Osteoblast (primary cell): ENCODE data around the gene EXOC2. TPM values are rescaled to one million over a fixed set of nuclear protein-coding genes. Genes with fewer than 3 reads are reported as not detected.

Source experiments
- DNase-seq: peaks from one replicate; pipeline ENCODE4 v3.0.0; 2011; ENCODE audit warnings: low spot score, mixed read lengths; ENCODE audit not compliant: insufficient read length; ENCODE audit errors: missing footprints
- H2AFZ ChIP-seq: 2 replicates; pipeline ENCODE4 v1.6.0; 2011; ENCODE audit warnings: mild to moderate bottlenecking, low read length
- H3K27ac ChIP-seq: 2 replicates; pipeline ENCODE4 v1.5.1; 2011; ENCODE audit warnings: mild to moderate bottlenecking, low read depth, low read length, moderate library complexity
- H3K27me3 ChIP-seq: 2 replicates; pipeline ENCODE4 v1.6.0; 2012; ENCODE audit warnings: mild to moderate bottlenecking, control low read depth, inconsistent platforms, low read length, moderate library complexity; ENCODE audit not compliant: insufficient read depth
- H3K36me3 ChIP-seq: 2 replicates; pipeline ENCODE4 v1.5.1; 2011; ENCODE audit warnings: mild to moderate bottlenecking, low read length, control low read depth, moderate library complexity; ENCODE audit not compliant: insufficient read depth
- H3K4me1 ChIP-seq: 2 replicates; pipeline ENCODE4 v1.5.1; 2011; ENCODE audit warnings: mild to moderate bottlenecking, low read length, control low read depth, moderate library complexity; ENCODE audit not compliant: insufficient read depth
- H3K4me2 ChIP-seq: 2 replicates; pipeline ENCODE4 v1.6.0; 2011; ENCODE audit warnings: mild to moderate bottlenecking, low read length; ENCODE audit not compliant: insufficient read depth
- H3K4me3 ChIP-seq: fragments of 200-600 bp; sonication (generic); 3 replicates; pipeline ENCODE4 v1.5.1; 2012; ENCODE audit warnings: mild to moderate bottlenecking, low read length, inconsistent platforms; ENCODE audit not compliant: insufficient read depth
- H3K79me2 ChIP-seq: 2 replicates; pipeline ENCODE4 v1.6.0; 2012; ENCODE audit warnings: mild to moderate bottlenecking, low read length, control low read depth, inconsistent platforms; ENCODE audit not compliant: insufficient read depth
- H3K9me3 ChIP-seq: 2 replicates; pipeline ENCODE4 v1.5.1; 2011; ENCODE audit warnings: low read depth, low read length, control low read depth
- H4K20me1 ChIP-seq: 2 replicates; pipeline ENCODE4 v1.6.0; 2012; ENCODE audit warnings: mild to moderate bottlenecking, low read length, control low read depth; ENCODE audit not compliant: insufficient read depth
- total RNA-seq: library from RNA; depleted of rRNA; stranded (reverse); fragments of >200 nt; gene quantifications from 2 replicates; pipeline ENCODE4 v1.2.3, GENCODE V29; 2012
- TF ChIP-seq, protein P1 (sequence below): IDR thresholded peaks from 2 replicates; pipeline ENCODE4 v1.5.1; 2011; ENCODE audit warnings: mild to moderate bottlenecking, low read depth, low read length, moderate library complexity; ENCODE audit errors: extremely low read depth

Gene EXOC2
- 19.5 and 22.4 TPM in 2 replicates for total RNA-seq

DNA sequence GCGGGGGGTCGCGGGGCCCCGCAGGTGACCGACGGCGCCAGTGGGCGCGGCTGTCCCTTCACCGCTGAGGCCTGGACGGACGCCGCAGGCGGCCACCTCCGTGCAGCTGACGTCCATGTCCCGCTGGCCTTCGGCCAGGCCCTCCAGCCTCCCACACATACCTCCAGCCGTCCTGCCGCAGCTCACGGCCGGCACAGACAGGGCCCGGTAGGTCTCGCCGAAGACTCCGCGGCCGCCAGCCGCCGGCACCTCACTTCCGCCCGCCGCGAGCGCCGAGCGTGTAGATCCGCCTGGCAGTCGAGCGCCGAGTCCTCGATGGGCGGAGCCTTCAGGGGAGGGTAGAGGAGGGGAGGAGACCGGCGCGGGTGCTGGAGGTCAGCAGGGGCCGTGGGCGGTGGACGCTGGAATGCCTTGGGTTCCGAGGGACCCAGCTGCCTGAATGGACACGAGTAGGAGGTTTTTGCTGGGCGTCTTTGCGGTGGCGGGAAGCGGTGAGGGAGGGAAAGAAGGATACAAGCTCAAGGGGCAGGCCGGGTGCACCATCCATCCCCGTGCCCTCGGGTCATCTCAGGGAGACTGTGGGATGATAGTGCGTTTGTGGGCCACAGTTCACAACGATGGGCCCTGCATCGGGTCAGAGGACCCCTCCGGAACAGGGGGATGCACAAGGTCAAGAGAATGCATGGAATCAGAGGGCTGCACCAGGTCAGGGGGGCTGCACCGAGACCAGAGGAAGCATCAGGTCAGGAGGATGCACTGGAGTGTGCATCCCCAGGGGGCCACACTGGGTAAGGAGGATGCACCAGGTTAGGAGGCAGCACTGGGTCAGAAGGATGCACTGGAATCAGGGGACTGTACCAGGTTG, at the start of gene EXOC2:
EXOC2 (minus strand) TSS at position 282 of the 865 bp plus-strand sequence. CDS start 55,321 bp downstream, outside the sequence.
- H3K4me1 ChIP-seq, result peaks cover 5% of the 10 kb centered on the region
- no peaks in the 10 kb centered on the region for H3K9me3 ChIP-seq
- H3K4me2 ChIP-seq, result peak within 1 kb of the TSS; percentile 98
- TF ChIP-seq, protein P1, sequence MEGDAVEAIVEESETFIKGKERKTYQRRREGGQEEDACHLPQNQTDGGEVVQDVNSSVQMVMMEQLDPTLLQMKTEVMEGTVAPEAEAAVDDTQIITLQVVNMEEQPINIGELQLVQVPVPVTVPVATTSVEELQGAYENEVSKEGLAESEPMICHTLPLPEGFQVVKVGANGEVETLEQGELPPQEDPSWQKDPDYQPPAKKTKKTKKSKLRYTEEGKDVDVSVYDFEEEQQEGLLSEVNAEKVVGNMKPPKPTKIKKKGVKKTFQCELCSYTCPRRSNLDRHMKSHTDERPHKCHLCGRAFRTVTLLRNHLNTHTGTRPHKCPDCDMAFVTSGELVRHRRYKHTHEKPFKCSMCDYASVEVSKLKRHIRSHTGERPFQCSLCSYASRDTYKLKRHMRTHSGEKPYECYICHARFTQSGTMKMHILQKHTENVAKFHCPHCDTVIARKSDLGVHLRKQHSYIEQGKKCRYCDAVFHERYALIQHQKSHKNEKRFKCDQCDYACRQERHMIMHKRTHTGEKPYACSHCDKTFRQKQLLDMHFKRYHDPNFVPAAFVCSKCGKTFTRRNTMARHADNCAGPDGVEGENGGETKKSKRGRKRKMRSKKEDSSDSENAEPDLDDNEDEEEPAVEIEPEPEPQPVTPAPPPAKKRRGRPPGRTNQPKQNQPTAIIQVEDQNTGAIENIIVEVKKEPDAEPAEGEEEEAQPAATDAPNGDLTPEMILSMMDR, result no peak
- H3K4me3 ChIP-seq, result peak within 1 kb of the TSS; percentile 95
- peak within 1 kb of the TSS; percentile 98 for H2AFZ ChIP-seq
- peak within 1 kb of the TSS; percentile 66 for H3K27ac ChIP-seq
- peaks cover 2% of the 10 kb centered on the region for H4K20me1 ChIP-seq
- peaks cover 5% of the 10 kb centered on the region for H3K36me3 ChIP-seq
- H3K79me2 ChIP-seq, result peaks cover 44% of the 10 kb centered on the region
- H3K27me3 ChIP-seq, result no peaks in the 10 kb centered on the region
- DNase-seq, result peak; percentile 98

- Histone ChIP-seq H4K20me1 (no peaks in the 10 kb centered on the region), H3K4me3 (no peak overlapping the region), H3K27ac (no peak overlapping the region), H3K36me3 (no peaks in the 10 kb centered on the region), H3K79me2 (no peaks in the 10 kb centered on the region), H2AFZ (no peak overlapping the region), H3K4me1 (no peaks in the 10 kb centered on the region), H3K4me2 (no peak overlapping the region), H3K27me3 (no peaks in the 10 kb centered on the region), H3K9me3 (no peaks in the 10 kb centered on the region)
- TF ChIP-seq, protein P1, result no peak
- no peak for DNase-seq
These were observed 48.7 kb upstream of the EXOC2 start for GRCh38 chr6:741410-742339.

GRCh38 chr6:736657-737446, 43.9 kb upstream of the EXOC2 start:
- Histone ChIP-seq H3K27me3 (peaks cover 7% of the 10 kb centered on the region), H3K27ac (no peak overlapping the region), H3K4me3 (no peak overlapping the region), H3K36me3 (no peaks in the 10 kb centered on the region), H3K4me2 (no peak overlapping the region), H2AFZ (no peak overlapping the region), H3K4me1 (no peaks in the 10 kb centered on the region), H3K9me3 (no peaks in the 10 kb centered on the region), H3K79me2 (no peaks in the 10 kb centered on the region), H4K20me1 (no peaks in the 10 kb centered on the region)
- no peak for DNase-seq
- TF ChIP-seq, protein P1, result no peak
